Right lobe of liver (tissue), 6 donors: ENCODE data around the gene PRDM12. TPM values are rescaled to one million over a fixed set of nuclear protein-coding genes. Genes with fewer than 3 reads are reported as not detected.
A peak's percentile ranks its signal among the peaks of the same experiment; 100 is the strongest.

Experiments used
- ATAC-seq, 4 donors: fragments of 200-7000 bp; cut with Tn5 transposase; one replicate each; pipeline ENCODE4 v1.9.1; 2020; ENCODE audit warnings: mild to moderate bottlenecking in 4 of 4, moderate library complexity in 4 of 4
- DNase-seq, 3 donors: peaks; one replicate each; pipeline ENCODE4 v3.0.0-alpha.2; 2020
- H3K27ac ChIP-seq, 3 donors: fragments of 200-600 bp; one replicate each; pipeline ENCODE4 v1.8.0; 2022
- H3K27me3 ChIP-seq, 2 donors: fragments of 200-600 bp; one replicate each; pipeline ENCODE4 v1.8.0; 2022
- H3K36me3 ChIP-seq, 4 donors: fragments of 200-600 bp; sonication (generic) in 1 of 4; one replicate each; pipeline versions ENCODE4 v1.5.1 to v1.8.0; 2017 to 2022; ENCODE audit warnings: control low read depth in 1 of 4
- H3K4me1 ChIP-seq, 4 donors: fragments of 200-600 bp; sonication (generic) in 1 of 4; one replicate each; pipeline versions ENCODE4 v1.5.1 to v1.8.0; 2017 to 2022; ENCODE audit warnings: control low read depth in 1 of 4
- H3K4me3 ChIP-seq, 3 donors: fragments of 200-600 bp; one replicate each; pipeline ENCODE4 v1.8.0; 2022
- H3K9me3 ChIP-seq, 4 donors: fragments of 200-600 bp; sonication (generic) in 1 of 4; one replicate each; pipeline versions ENCODE4 v1.5.1 to v1.8.0; 2017 to 2022; ENCODE audit warnings: control low read depth in 1 of 4
- CTCF ChIP-seq, 4 donors: fragments of 200-600 bp in 3 of 4; fragments of 450-650 bp in 1 of 4; IDR thresholded peaks; one replicate each; pipeline versions ENCODE4 v1.5.1 to v1.8.0; 2016 to 2022; ENCODE audit warnings: antibody characterized with exemption in 4 of 4, mild to moderate bottlenecking in 2 of 4
- POLR2A ChIP-seq: fragments of 450-650 bp; IDR thresholded peaks from one replicate; pipeline ENCODE4 v1.6.1; 2017; ENCODE audit warnings: antibody characterized with exemption, mild to moderate bottlenecking
- WGBS: methylation state at CpG from one replicate; pipeline ENCODE4 v1.1.6; 2018; ENCODE audit warnings: low coverage, low lambda C conversion rate; ENCODE audit not compliant: insufficient coverage; ENCODE audit errors: missing lambda C conversion rate; 5-methylcytosine and 5-hydroxymethylcytosine counted together
- intact Hi-C, 2 donors: fragments of 100-400 bp; cut with DNase I; formaldehyde crosslinking; loops; one replicate each; pipeline versions ENCODE4 v1.11.2 to v1.14.1; 2022
- total RNA-seq, 6 experiments: library from RNA; depleted of rRNA in 2 of 6; stranded (reverse); fragments of >200 nt in 2 of 6; fragmentation: NEBNext Ultra II Directional in 3 of 6; extraction: Animal tissue kit (Norgen Biotek cat#: 25700) in 3 of 6; gene quantifications; one replicate each; pipeline versions ENCODE4 v1.1.0 to v1.2.4, GENCODE V29; 2016 to 2023
- donor health status: DM: no; HTN: yes; CAD: no.
- donor health status: DM: no; HTN: no; CAD: no.
- donor health status: DM: no; HTN: no; CAD: no.
- donor health status: DM: no; HTN: yes; CAD: no.
- donor health status: DM: no; HTN: yes; CAD: no.

Gene PRDM12
- total RNA-seq, 6 experiments from 2014 or later = 0.15 TPM; not detected in 5

GRCh38 chr9:130701059-130702022 lies 36.9 kb downstream of the PRDM12 start:
- H3K36me3 ChIP-seq = peaks cover 0 to 49% (median 22%) of the 10 kb centered on the region in 4 donors
- H3K27me3 ChIP-seq = no peaks in the 10 kb centered on the region
- H3K27ac ChIP-seq = no peak overlapping the region
- peaks cover 0 to 14% (median 6%) of the 10 kb centered on the region in 4 donors for H3K4me1 ChIP-seq
- 44% methylated on average over 11 of the region's 13 CpGs for WGBS
- ATAC-seq = peak; percentile 70 to 73 (median 72)
- TF ChIP-seq CTCF (IDR thresholded peaks at IDR 0.05) = peak; percentile 61 to 91 (median 84)
- TF ChIP-seq POLR2A = no peak
- DNase-seq = peak; percentile 65 to 71 (median 65)
- H3K9me3 ChIP-seq = no peaks in the 10 kb centered on the region
- intact Hi-C loops = loop anchor here in 1 of 2 donors (10.0 kb wide), 1 partner anchor 63 kb away; no protein-coding TSS in a partner anchor
- no peak overlapping the region for H3K4me3 ChIP-seq

GRCh38 chr9:130703501-130703900 lies 39.1 kb downstream of the PRDM12 start:
- no peak for ATAC-seq
- peaks cover 0 to 6% (median under 1%) of the 10 kb centered on the region in 4 donors for H3K4me1 ChIP-seq
- no peak overlapping the region for H3K4me3 ChIP-seq
- intact Hi-C loops = loop anchor here in 1 of 2 donors (10.0 kb wide), 1 partner anchor 61 kb away; no protein-coding TSS in a partner anchor
- no peak for TF ChIP-seq POLR2A
- no peak for TF ChIP-seq CTCF (IDR thresholded peaks at IDR 0.05)
- H3K36me3 ChIP-seq = peaks cover 0 to 41% (median 20%) of the 10 kb centered on the region in 4 donors
- no peak overlapping the region for H3K27ac ChIP-seq
- H3K27me3 ChIP-seq = no peaks in the 10 kb centered on the region
- WGBS = 93% methylated on average over 7 of the region's 7 CpGs
- no peak for DNase-seq
- no peaks in the 10 kb centered on the region for H3K9me3 ChIP-seq

- Histone ChIP-seq H3K4me3 (no peak overlapping the region), H3K27me3 (no peaks in the 10 kb centered on the region), H3K9me3 (no peaks in the 10 kb centered on the region), H3K27ac (no peak overlapping the region), H3K36me3 (peaks cover 0 to 23% (median 14%) of the 10 kb centered on the region in 4 donors), H3K4me1 (no peaks in the 10 kb centered on the region)
- 17% methylated on average over 9 of the region's 9 CpGs for WGBS
- ATAC-seq = peak; percentile 57 to 68 (median 64)
- peak in 2 of 3 donors; percentile 53 to 68 for DNase-seq
- intact Hi-C loops = loop anchor here (5.0 to 10.0 kb wide), 3 partner anchors 57 to 235 kb away; no protein-coding TSS in a partner anchor
- TF ChIP-seq POLR2A (no peak), CTCF (IDR thresholded peaks at IDR 0.05) (peak; percentile 66 to 83 (median 80))
These were observed 43.0 kb downstream of the PRDM12 start for GRCh38 chr9:130707225-130707976.

GRCh38 chr9:130710822-130711352 lies 46.5 kb downstream of the PRDM12 start:
- Histone ChIP-seq H3K27ac (no peak overlapping the region), H3K27me3 (no peaks in the 10 kb centered on the region), H3K4me3 (no peak overlapping the region), H3K36me3 (no peaks in the 10 kb centered on the region), H3K4me1 (peaks cover 0 to 24% (median 0%) of the 10 kb centered on the region in 4 donors), H3K9me3 (no peaks in the 10 kb centered on the region)
- no peak for ATAC-seq
- intact Hi-C loops = no loop called here
- TF ChIP-seq CTCF (IDR thresholded peaks at IDR 0.05) = no peak
- no peak for TF ChIP-seq POLR2A
- WGBS = 91% methylated on average over 8 of the region's 8 CpGs
- DNase-seq = no peak
